HG02642 (cell line): Measurements from ENCODE around the gene PTPN6.

Experiments
- ATAC-seq: cut with Tn5 transposase; IDR thresholded peaks from one replicate; pipeline ENCODE4 v1.9.1; 2021; ENCODE audit warnings: mild to moderate bottlenecking; ENCODE audit not compliant: unreplicated experiment, poor library complexity

Gene PTPN6

GRCh38 chr12:6938353-6939190 is 12.6 kb upstream of the PTPN6 start:
- no peak for ATAC-seq

GRCh38 chr12:6939191-6939540 is 12.0 kb upstream of the PTPN6 start:
- no peak for ATAC-seq

GRCh38 chr12:6941267-6941666 is 9.9 kb upstream of the PTPN6 start:
- ATAC-seq, result no peak

GRCh38 chr12:6941782-6942181 is 9.4 kb upstream of the PTPN6 start:
- no peak for ATAC-seq

GRCh38 chr12:6942331-6942665 is 8.9 kb upstream of the PTPN6 start:
- no peak for ATAC-seq

GRCh38 chr12:6943389-6943721 is 7.8 kb upstream of the PTPN6 start:
- ATAC-seq, result peak; percentile 24

GRCh38 chr12:6943722-6944380 is 7.3 kb upstream of the PTPN6 start, which contains the start of the genes C12orf57 and RNU7-1:
Gene C12orf57, plus strand, starts transcription at chr12:6944022. Its CDS starts 100 bp downstream, at chr12:6944122.
Gene RNU7-1, plus strand, starts transcription at chr12:6943816.
- peak; percentile 35 for ATAC-seq

GRCh38 chr12:6944381-6945186 is 6.6 kb upstream of the PTPN6 start:
- peak; percentile 53 for ATAC-seq

GRCh38 chr12:6945613-6946012 is 5.5 kb upstream of the PTPN6 start:
- no peak for ATAC-seq

GRCh38 chr12:6946033-6946919 is 4.9 kb upstream of the PTPN6 start:
- ATAC-seq, result peak; percentile 28

GRCh38 chr12:6946920-6947374 is 4.2 kb upstream of the PTPN6 start:
- ATAC-seq, result no peak

- no peak for ATAC-seq
Measured at GRCh38 chr12:6947615-6948014, 3.5 kb upstream of the PTPN6 start.

GRCh38 chr12:6948873-6949594 is 2.1 kb upstream of the PTPN6 start:
- no peak for ATAC-seq

GRCh38 chr12:6950401-6950801 is 755 bp upstream of the PTPN6 start:
- no peak for ATAC-seq

- ATAC-seq, result no peak
Measured at GRCh38 chr12:6951551-6952120, 480 bp downstream of the PTPN6 start.

- no peak for ATAC-seq
Measured at GRCh38 chr12:6952121-6952862, 1.1 kb downstream of the PTPN6 start.

GRCh38 chr12:6952863-6953441 is 1.8 kb downstream of the PTPN6 start:
- no peak for ATAC-seq
